Vagina (tissue), 2 donors: ENCODE data around the gene SLC4A11.

ENCODE experiments used
- CTCF ChIP-seq, 3 experiments: fragments of 450-650 bp in 2 of 3; fragments of 200-600 bp in 1 of 3; sonication (generic) in 1 of 3; IDR thresholded peaks; one replicate each; pipeline ENCODE4 v1.5.1; 2017 to 2019; ENCODE audit warnings: antibody characterized with exemption in 3 of 3, mild to moderate bottlenecking in 2 of 3, moderate library complexity in 2 of 3
- POLR2A ChIP-seq, 2 donors: fragments of 450-650 bp; IDR thresholded peaks; one replicate each; pipeline ENCODE4 v1.6.1; 2017; ENCODE audit warnings: antibody characterized with exemption in 2 of 2, mild to moderate bottlenecking in 2 of 2, moderate library complexity in 2 of 2

- no peak for TF ChIP-seq POLR2A (IDR thresholded peaks at IDR 0.05)
- no peak for TF ChIP-seq CTCF (IDR thresholded peaks at IDR 0.05)
Measured at GRCh38 chr20:3195590-3196237, 43.3 kb downstream of the SLC4A11 start.
